HepG2 (cell line): ENCODE data around the gene RHBDL1. TPM values are rescaled to one million over a fixed set of nuclear protein-coding genes. Genes with fewer than 3 reads are reported as not detected.

ENCODE experiments used
- CCAR2 ChIP-seq: fragments of 200-400 bp; formaldehyde crosslinking; optimal IDR thresholded peaks from 2 replicates; pipeline ENCODE3; 2018; ENCODE audit warnings: low read depth, mild to moderate bottlenecking, low read length, moderate library complexity
- FOXK1 ChIP-seq: sonication (generic); formaldehyde crosslinking; IDR thresholded peaks from 2 replicates; pipeline ENCODE4 v1.4.0; 2020; ENCODE audit warnings: low read depth, missing genetic modification reagents, borderline replicate concordance
- GPN1 ChIP-seq: sonication (generic); formaldehyde crosslinking; IDR thresholded peaks from 2 replicates; pipeline ENCODE4 v1.5.1; 2020; ENCODE audit warnings: missing genetic modification reagents, borderline replicate concordance
- HINFP ChIP-seq: sonication (generic); formaldehyde crosslinking; IDR thresholded peaks from 2 replicates; pipeline ENCODE4 v1.4.0; 2020; ENCODE audit warnings: low read depth, mild to moderate bottlenecking, missing genetic modification reagents
- PLRG1 ChIP-seq: fragments of 450-650 bp; conservative IDR thresholded peaks from 2 replicates; pipeline ENCODE4 v1.6.1; 2016
- PRMT3 ChIP-seq: sonication (generic); formaldehyde crosslinking; IDR thresholded peaks from 2 replicates; pipeline ENCODE4 v1.8.1; 2022; ENCODE audit warnings: low read depth, mild to moderate bottlenecking, moderate library complexity, missing genetic modification reagents, borderline replicate concordance
- RFX5 ChIP-seq: IDR thresholded peaks from 2 replicates; pipeline ENCODE4 v1.6.1; 2011; ENCODE audit warnings: low read depth, low read length, improper control_type of control experiment
- RORA ChIP-seq: sonication (generic); formaldehyde crosslinking; IDR thresholded peaks from 2 replicates; pipeline ENCODE4 v1.5.0; 2020; ENCODE audit warnings: mild to moderate bottlenecking, missing genetic modification reagents, moderate library complexity
- RXRB ChIP-seq: IDR thresholded peaks from 2 replicates; pipeline ENCODE4 v1.6.1; 2016; ENCODE audit warnings: borderline replicate concordance, missing genetic modification reagents, missing compliant biosample characterization
- TAF1 ChIP-seq: sonication (generic); formaldehyde crosslinking; IDR thresholded peaks from 2 replicates; pipeline ENCODE4 v1.4.0; 2020; ENCODE audit warnings: missing genetic modification reagents
- XRCC5 ChIP-seq: fragments of 200-400 bp; formaldehyde crosslinking; optimal IDR thresholded peaks from 2 replicates; pipeline ENCODE3; 2017; ENCODE audit warnings: mild to moderate bottlenecking, low read length
- ZFP36L2 ChIP-seq: sonication (generic); formaldehyde crosslinking; IDR thresholded peaks from 2 replicates; pipeline ENCODE4 v1.4.0; 2020; ENCODE audit warnings: missing genetic modification reagents
- ZHX2 ChIP-seq, 2 experiments: sonication (generic) in 1 of 2; formaldehyde crosslinking in 1 of 2; IDR thresholded peaks; 2 replicates each; pipeline versions ENCODE4 v1.6.1 to v1.9.0; 2014 to 2022; ENCODE audit warnings: antibody characterized with exemption in 1 of 2, borderline replicate concordance in 1 of 2, inconsistent platforms in 1 of 2, low read depth in 1 of 2, missing genetic modification reagents in 1 of 2
- ZNF160 ChIP-seq: sonication (generic); formaldehyde crosslinking; IDR thresholded peaks from 2 replicates; pipeline ENCODE4 v1.8.0; 2022; ENCODE audit warnings: mild to moderate bottlenecking, inconsistent platforms, missing genetic modification reagents
- ZNF20 ChIP-seq: sonication (generic); formaldehyde crosslinking; IDR thresholded peaks from 2 replicates; pipeline ENCODE4 v1.4.0; 2020; ENCODE audit warnings: mild to moderate bottlenecking, moderate library complexity, missing genetic modification reagents
- ZNF333 ChIP-seq: sonication (generic); formaldehyde crosslinking; IDR thresholded peaks from 2 replicates; pipeline ENCODE4 v1.4.0; 2020; ENCODE audit warnings: mild to moderate bottlenecking, missing genetic modification reagents, borderline replicate concordance
- ZNF33A ChIP-seq: sonication (generic); formaldehyde crosslinking; IDR thresholded peaks from 2 replicates; pipeline ENCODE4 v1.5.1; 2020; ENCODE audit warnings: missing genetic modification reagents, mild to moderate bottlenecking, moderate library complexity, borderline replicate concordance
- ZNF430 ChIP-seq: sonication (generic); formaldehyde crosslinking; IDR thresholded peaks from 2 replicates; pipeline ENCODE4 v1.9.0; 2021; ENCODE audit warnings: mild to moderate bottlenecking, missing genetic modification reagents
- ZNF546 ChIP-seq: sonication (generic); formaldehyde crosslinking; conservative IDR thresholded peaks from 2 replicates; pipeline ENCODE4 v1.8.1; 2023; ENCODE audit warnings: mild to moderate bottlenecking, missing genetic modification reagents
- ZNF703 ChIP-seq: sonication (generic); formaldehyde crosslinking; IDR thresholded peaks from 2 replicates; pipeline ENCODE4 v1.5.1; 2020; ENCODE audit warnings: missing genetic modification reagents, mild to moderate bottlenecking, moderate library complexity, borderline replicate concordance
- ZSCAN21 ChIP-seq: sonication (generic); formaldehyde crosslinking; IDR thresholded peaks from 2 replicates; pipeline ENCODE4 v1.8.0; 2022; ENCODE audit warnings: mild to moderate bottlenecking, missing genetic modification reagents, moderate library complexity, borderline replicate concordance
- polyA plus RNA-seq, 8 experiments: library from polyadenylated mRNA; depleted of rRNA in 3 of 8; stranded (reverse) in 7 of 8; unstranded in 1 of 8; fragments of >200 nt; fragmentation: Illumina TruSeq in 4 of 8; extraction: Trizol in 4 of 8; gene quantifications; 2 replicates each; pipeline versions ENCODE4 v1.2.1 to v1.2.3, GENCODE V29; 2011 to 2016; ENCODE audit warnings: low read depth in 4 of 8, missing spikeins in 1 of 8, mixed read lengths in 1 of 8; ENCODE audit not compliant: insufficient read depth in 1 of 8
- total RNA-seq, 5 experiments: library from RNA; depleted of rRNA; stranded (reverse); fragments of >200 nt; fragmentation: Illumina TruSeq; extraction: Trizol; gene quantifications; 2 replicates each; pipeline ENCODE4 v1.2.3, GENCODE V29; 2016; ENCODE audit warnings: low read depth in 1 of 5

The RHBDL1 gene
- total and polyA plus RNA-seq, 2 of the 13 experiments (the other 11 are each of a cell fraction or from before 2014, with no cell fraction given), result 1.8 to 3.8 TPM

- TF ChIP-seq GPN1 (no peak), HINFP (CRISPR knock-in tag) (peak; percentile 4; the same call in 1 of the 2 replicates), PRMT3 (CRISPR knock-in tag) (no peak), ZNF33A (CRISPR knock-in tag) (no peak), ZHX2 (IDR thresholded peaks at IDR 0.05; ENCODE audit: low read depth) (no peak), ZHX2 (CRISPR knock-in tag; IDR thresholded peaks at IDR 0.05; ENCODE audit: borderline replicate concordance) (no peak), ZNF546 (no peak), ZNF703 (no peak), ZNF160 (CRISPR knock-in tag) (no peak), ZNF430 (CRISPR knock-in tag) (peak; percentile 60; the same call in 1 of the 2 replicates), CCAR2 (no peak), RXRB (CRISPR knock-in tag) (peak; percentile 100), ZNF20 (CRISPR knock-in tag) (no peak), FOXK1 (CRISPR knock-in tag) (no peak), ZNF333 (no peak), RFX5 (no peak), TAF1 (no peak), RORA (CRISPR knock-in tag) (no peak), ZSCAN21 (CRISPR knock-in tag) (no peak), XRCC5 (peak; percentile 49), ZFP36L2 (CRISPR knock-in tag) (no peak), PLRG1 (no peak)
Observed at GRCh38 chr16:645852-646678, 29.4 kb upstream of the RHBDL1 start (continued).
